Right lobe of liver (tissue), 6 donors: ENCODE data around the gene GIGYF1. TPM values are rescaled to one million over a fixed set of nuclear protein-coding genes. Genes with fewer than 3 reads are reported as not detected.
"Not testable (repeated sequence)": the region's sequence is repeated elsewhere in the genome, so short reads cannot be mapped to it uniquely, and the experiment has no call there.

Experiments
- ATAC-seq, 4 donors: fragments of 200-7000 bp; cut with Tn5 transposase; one replicate each; pipeline ENCODE4 v1.9.1; 2020; ENCODE audit warnings: mild to moderate bottlenecking in 4 of 4, moderate library complexity in 4 of 4
- DNase-seq, 3 donors: peaks; one replicate each; pipeline ENCODE4 v3.0.0-alpha.2; 2020
- H3K27ac ChIP-seq, 3 donors: fragments of 200-600 bp; one replicate each; pipeline ENCODE4 v1.8.0; 2022
- H3K27me3 ChIP-seq, 2 donors: fragments of 200-600 bp; one replicate each; pipeline ENCODE4 v1.8.0; 2022
- H3K36me3 ChIP-seq, 4 donors: fragments of 200-600 bp; sonication (generic) in 1 of 4; one replicate each; pipeline versions ENCODE4 v1.5.1 to v1.8.0; 2017 to 2022; ENCODE audit warnings: control low read depth in 1 of 4
- H3K4me1 ChIP-seq, 4 donors: fragments of 200-600 bp; sonication (generic) in 1 of 4; one replicate each; pipeline versions ENCODE4 v1.5.1 to v1.8.0; 2017 to 2022; ENCODE audit warnings: control low read depth in 1 of 4
- H3K4me3 ChIP-seq, 3 donors: fragments of 200-600 bp; one replicate each; pipeline ENCODE4 v1.8.0; 2022
- H3K9me3 ChIP-seq, 4 donors: fragments of 200-600 bp; sonication (generic) in 1 of 4; one replicate each; pipeline versions ENCODE4 v1.5.1 to v1.8.0; 2017 to 2022; ENCODE audit warnings: control low read depth in 1 of 4
- POLR2A ChIP-seq: fragments of 450-650 bp; IDR thresholded peaks from one replicate; pipeline ENCODE4 v1.6.1; 2017; ENCODE audit warnings: antibody characterized with exemption, mild to moderate bottlenecking
- WGBS: methylation state at CpG from one replicate; pipeline ENCODE4 v1.1.6; 2018; ENCODE audit warnings: low coverage, low lambda C conversion rate; ENCODE audit not compliant: insufficient coverage; ENCODE audit errors: missing lambda C conversion rate; 5-methylcytosine and 5-hydroxymethylcytosine counted together
- intact Hi-C, 2 donors: fragments of 100-400 bp; cut with DNase I; formaldehyde crosslinking; loops; one replicate each; pipeline versions ENCODE4 v1.11.2 to v1.14.1; 2022
- total RNA-seq, 6 experiments: library from RNA; depleted of rRNA in 2 of 6; stranded (reverse); fragments of >200 nt in 2 of 6; fragmentation: NEBNext Ultra II Directional in 3 of 6; extraction: Animal tissue kit (Norgen Biotek cat#: 25700) in 3 of 6; gene quantifications; one replicate each; pipeline versions ENCODE4 v1.1.0 to v1.2.4, GENCODE V29; 2016 to 2023
- TF ChIP-seq, protein P1 (sequence below), 4 donors: fragments of 200-600 bp in 3 of 4; fragments of 450-650 bp in 1 of 4; IDR thresholded peaks; one replicate each; pipeline versions ENCODE4 v1.5.1 to v1.8.0; 2016 to 2022; ENCODE audit warnings: antibody characterized with exemption in 4 of 4, mild to moderate bottlenecking in 2 of 4
- donor health status: DM: no; HTN: yes; CAD: no.
- donor health status: DM: no; HTN: no; CAD: no.
- donor health status: DM: no; HTN: no; CAD: no.
- donor health status: DM: no; HTN: yes; CAD: no.
- donor health status: DM: no; HTN: yes; CAD: no.

The GIGYF1 gene
- total RNA-seq, 6 experiments from 2014 or later: 6.6 to 25.1 (median 15.5) TPM

DNA sequence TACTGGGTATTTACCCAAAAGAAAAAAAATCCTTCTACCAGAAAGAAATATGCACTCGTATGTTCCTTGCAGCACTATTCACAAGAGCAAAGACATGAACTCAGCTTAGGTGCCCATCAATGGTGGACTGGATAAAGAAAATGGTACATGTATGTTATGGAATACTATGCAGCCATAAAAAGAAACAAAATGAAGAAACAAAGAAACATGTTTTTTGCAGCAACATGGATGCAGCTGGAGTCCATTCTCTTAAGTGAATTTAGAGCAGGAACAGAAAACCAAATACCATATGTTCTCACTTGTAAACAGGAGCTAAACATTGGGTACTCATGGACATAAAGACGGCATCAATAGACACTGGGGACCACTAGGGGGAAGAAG, 26.0 kb downstream of the GIGYF1 start:
- ATAC-seq: no peak
- intact Hi-C loops: no loop called here
- H3K9me3 ChIP-seq: no peaks in the 10 kb centered on the region
- TF ChIP-seq POLR2A: no peak
- TF ChIP-seq, protein P1, sequence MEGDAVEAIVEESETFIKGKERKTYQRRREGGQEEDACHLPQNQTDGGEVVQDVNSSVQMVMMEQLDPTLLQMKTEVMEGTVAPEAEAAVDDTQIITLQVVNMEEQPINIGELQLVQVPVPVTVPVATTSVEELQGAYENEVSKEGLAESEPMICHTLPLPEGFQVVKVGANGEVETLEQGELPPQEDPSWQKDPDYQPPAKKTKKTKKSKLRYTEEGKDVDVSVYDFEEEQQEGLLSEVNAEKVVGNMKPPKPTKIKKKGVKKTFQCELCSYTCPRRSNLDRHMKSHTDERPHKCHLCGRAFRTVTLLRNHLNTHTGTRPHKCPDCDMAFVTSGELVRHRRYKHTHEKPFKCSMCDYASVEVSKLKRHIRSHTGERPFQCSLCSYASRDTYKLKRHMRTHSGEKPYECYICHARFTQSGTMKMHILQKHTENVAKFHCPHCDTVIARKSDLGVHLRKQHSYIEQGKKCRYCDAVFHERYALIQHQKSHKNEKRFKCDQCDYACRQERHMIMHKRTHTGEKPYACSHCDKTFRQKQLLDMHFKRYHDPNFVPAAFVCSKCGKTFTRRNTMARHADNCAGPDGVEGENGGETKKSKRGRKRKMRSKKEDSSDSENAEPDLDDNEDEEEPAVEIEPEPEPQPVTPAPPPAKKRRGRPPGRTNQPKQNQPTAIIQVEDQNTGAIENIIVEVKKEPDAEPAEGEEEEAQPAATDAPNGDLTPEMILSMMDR (IDR thresholded peaks at IDR 0.05): no peak
- no peak overlapping the region for H3K4me3 ChIP-seq
- H3K27ac ChIP-seq: no peak overlapping the region
- no peak for DNase-seq
- H3K27me3 ChIP-seq: no peaks in the 10 kb centered on the region
- H3K36me3 ChIP-seq: no peaks in the 10 kb centered on the region
- 88% methylated on average over 2 of the region's 2 CpGs for WGBS
- H3K4me1 ChIP-seq: no peaks in the 10 kb centered on the region

DNA sequence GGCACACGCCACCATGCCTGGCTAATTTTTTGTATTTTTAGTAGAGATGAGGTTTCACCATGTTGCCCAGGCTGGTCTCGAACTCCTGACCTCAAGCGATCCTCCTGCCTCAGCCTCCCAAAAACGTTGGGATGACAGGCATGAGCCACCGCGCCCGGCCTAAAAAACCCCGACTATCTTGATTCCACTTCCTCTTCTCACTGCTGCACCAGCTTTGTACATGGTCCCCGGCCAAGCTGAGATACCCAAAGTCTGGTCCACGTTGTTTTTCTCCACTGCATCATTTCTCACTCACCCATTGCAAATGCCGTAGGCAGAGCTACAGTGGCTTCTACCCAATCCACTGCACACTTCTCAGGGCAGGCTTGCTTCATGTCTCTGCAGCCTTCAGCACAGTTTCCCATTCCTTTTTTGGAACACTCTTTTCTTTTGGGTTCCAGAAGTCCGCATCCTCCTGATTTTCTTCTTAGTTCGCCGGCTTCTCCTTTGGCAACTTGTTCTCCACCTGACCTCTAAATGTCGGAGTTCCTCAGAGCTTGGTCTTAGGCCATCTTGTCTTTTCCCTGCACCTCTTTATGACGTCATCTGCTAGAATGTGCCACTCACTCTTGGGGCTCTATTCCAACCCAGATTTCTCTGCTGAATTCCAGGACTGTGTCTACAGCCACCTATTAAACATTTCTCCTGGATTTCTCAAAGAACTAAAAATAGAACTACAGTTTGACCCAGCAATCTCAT, 26.6 kb downstream of the GIGYF1 start:
- no peak overlapping the region for H3K27ac ChIP-seq
- no peaks in the 10 kb centered on the region for H3K9me3 ChIP-seq
- WGBS: 81% methylated on average over 10 of the region's 16 CpGs
- H3K36me3 ChIP-seq: no peaks in the 10 kb centered on the region
- ATAC-seq (no peak), DNase-seq (no peak)
- H3K4me3 ChIP-seq: no peak overlapping the region
- TF ChIP-seq, protein P1 (IDR thresholded peaks at IDR 0.05): no peak
- TF ChIP-seq POLR2A: no peak
- no peaks in the 10 kb centered on the region for H3K4me1 ChIP-seq
- H3K27me3 ChIP-seq: no peaks in the 10 kb centered on the region
- intact Hi-C loops: no loop called here

DNA sequence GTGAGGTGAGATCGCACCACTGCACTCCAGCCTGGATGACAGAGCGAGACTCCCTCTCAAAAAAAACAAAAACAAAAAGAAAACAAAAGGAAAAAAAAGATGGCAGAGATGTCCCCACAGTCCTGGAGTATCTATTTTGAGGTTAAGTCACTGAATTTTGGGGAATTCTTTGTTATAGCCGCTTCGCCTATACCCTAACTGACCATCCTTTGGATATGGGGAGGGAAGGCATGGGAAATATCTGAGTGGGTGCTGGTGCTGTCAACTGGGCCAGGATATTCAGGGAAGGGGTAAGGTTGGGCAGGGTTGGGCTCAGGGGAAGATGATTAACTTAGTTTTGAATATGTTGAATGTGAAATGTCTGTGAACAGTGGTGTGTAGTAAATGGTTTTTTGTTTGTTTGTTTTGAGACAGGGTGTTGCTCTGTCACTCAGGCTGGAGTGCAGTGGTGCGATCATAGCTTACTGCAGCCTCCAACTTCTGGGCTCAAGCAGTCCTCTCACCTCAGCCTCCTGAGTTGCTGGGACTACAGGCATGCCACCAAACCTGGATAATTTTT, 28.8 kb downstream of the GIGYF1 start:
- no peak for TF ChIP-seq POLR2A
- TF ChIP-seq, protein P1 (IDR thresholded peaks at IDR 0.05): no peak
- Histone ChIP-seq H3K27ac (no peak overlapping the region), H3K4me3 (no peak overlapping the region), H3K27me3 (no peaks in the 10 kb centered on the region), H3K4me1 (no peaks in the 10 kb centered on the region), H3K9me3 (no peaks in the 10 kb centered on the region), H3K36me3 (no peaks in the 10 kb centered on the region)
- intact Hi-C loops: no loop called here
- DNase-seq (no peak), ATAC-seq (no peak)
- 85% methylated on average over 5 of the region's 5 CpGs for WGBS

DNA sequence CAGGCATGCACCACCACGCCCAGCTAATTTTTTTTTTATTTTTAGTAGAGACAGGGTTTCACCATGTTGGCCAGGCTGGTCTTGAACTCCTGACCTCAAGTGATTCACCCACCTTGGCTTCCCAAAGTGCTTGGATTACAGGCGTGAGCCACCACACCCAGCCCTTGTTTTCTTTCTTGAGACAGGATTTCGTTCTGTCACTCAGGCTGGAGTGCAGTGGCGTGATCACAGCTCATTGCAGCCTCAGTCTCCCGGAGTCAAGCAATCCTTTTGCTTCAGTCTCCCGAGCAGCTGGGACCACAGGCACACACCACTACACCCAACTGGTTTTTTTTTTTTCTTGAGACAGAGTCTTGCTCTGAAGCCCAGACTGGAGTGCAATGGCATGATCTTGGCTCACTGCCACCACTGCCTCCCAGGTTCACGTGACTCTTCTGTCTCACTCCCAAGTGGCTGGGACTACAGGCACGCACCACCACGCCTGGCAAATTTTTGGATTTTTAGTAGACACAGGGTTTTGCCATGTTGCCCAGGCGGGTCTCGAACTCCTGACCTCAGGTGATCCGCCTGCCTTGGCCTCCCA, 31.8 kb downstream of the GIGYF1 start:
- ATAC-seq (peak in 2 of 4 donors; percentile 26 to 33), DNase-seq (peak in 2 of 3 donors; percentile 56 to 58)
- H3K27ac ChIP-seq, H3K9me3 ChIP-seq, H3K36me3 ChIP-seq, intact Hi-C loops, H3K4me3 ChIP-seq, H3K4me1 ChIP-seq, H3K27me3 ChIP-seq: not testable (repeated sequence)
- WGBS: 69% methylated on average over 12 of the region's 12 CpGs
